GM21360 (cell line): Measurements from ENCODE around the gene RARG.
"Not testable (repeated sequence)": the region's sequence is repeated elsewhere in the genome, so short reads cannot be mapped to it uniquely, and the experiment has no call there.

Experiments used
- ATAC-seq: cut with Tn5 transposase; IDR thresholded peaks from one replicate; pipeline ENCODE4 v1.9.1; 2021; ENCODE audit warnings: mild to moderate bottlenecking, moderate library complexity; ENCODE audit not compliant: unreplicated experiment

RARG gene

GRCh38 chr12:53173085-53173715 is 58.8 kb downstream of the RARG start:
- no peak for ATAC-seq

GRCh38 chr12:53172352-53172751 is 59.7 kb downstream of the RARG start:
- ATAC-seq, result no peak

- ATAC-seq, result no peak
Observed at GRCh38 chr12:53171725-53172329, 60.2 kb downstream of the RARG start.

- ATAC-seq, result no peak
Observed at GRCh38 chr12:53170876-53171724, 60.9 kb downstream of the RARG start.

GRCh38 chr12:53170215-53170614 is 61.8 kb downstream of the RARG start:
- no peak for ATAC-seq

GRCh38 chr12:53169644-53170043 is 62.4 kb downstream of the RARG start:
- no peak for ATAC-seq

- ATAC-seq, result no peak
Observed at GRCh38 chr12:53166837-53167236, 65.2 kb downstream of the RARG start.

GRCh38 chr12:53163008-53163407 is 69.0 kb downstream of the RARG start:
- not testable (repeated sequence) for ATAC-seq

- ATAC-seq, result no peak
Observed at GRCh38 chr12:53161119-53161911, 70.7 kb downstream of the RARG start.

GRCh38 chr12:53160673-53161072 is 71.3 kb downstream of the RARG start:
- ATAC-seq, result no peak
